Measurements from ENCODE around the gene TAF9. TPM values are rescaled to one million over a fixed set of nuclear protein-coding genes. Genes with fewer than 3 reads are reported as not detected.
"Not testable (repeated sequence)": the region's sequence is repeated elsewhere in the genome, so short reads cannot be mapped to it uniquely, and the experiment has no call there.

The TAF9 gene
- total RNA-seq, 1 donor from 2014 or later = 35.7 TPM

DNA sequence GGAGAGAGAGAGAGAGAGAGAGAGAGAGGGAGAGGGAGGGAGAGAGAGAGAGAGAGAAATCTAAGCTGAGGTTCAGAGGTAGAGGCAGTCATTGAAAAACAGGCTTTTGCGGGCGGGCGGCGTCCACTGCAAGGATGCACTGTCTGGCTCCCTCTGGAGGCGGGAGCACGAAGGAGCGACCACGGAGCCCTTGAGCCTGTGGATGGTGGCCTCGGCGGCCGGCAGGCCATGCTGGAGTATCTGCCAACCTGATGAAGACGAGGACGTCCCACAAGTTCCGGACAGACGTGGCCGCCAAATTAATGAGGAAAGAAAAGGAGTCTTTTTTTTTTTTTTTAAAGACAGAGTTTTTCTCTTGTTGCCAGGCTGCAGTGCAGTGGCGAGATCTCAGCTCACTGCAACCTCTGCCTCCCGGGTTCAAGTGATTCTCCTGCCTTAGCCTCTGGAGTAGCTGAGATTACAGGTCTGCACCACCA, 34.5 kb downstream of the TAF9 start:
- peak; percentile 89 to 92 for ATAC-seq
- Histone ChIP-seq H3K27ac (no peak overlapping the region), H3K4me3 (no peak overlapping the region), H3K36me3 (no peaks in the 10 kb centered on the region), H3K4me1 (peaks cover 14% of the 10 kb centered on the region), H3K27me3 (ENCODE audit: low read depth) (no peaks in the 10 kb centered on the region), H3K9me3 (no peaks in the 10 kb centered on the region)
- intact Hi-C loops (cut with DNase I) = no loop called here
- TF ChIP-seq, protein P1, sequence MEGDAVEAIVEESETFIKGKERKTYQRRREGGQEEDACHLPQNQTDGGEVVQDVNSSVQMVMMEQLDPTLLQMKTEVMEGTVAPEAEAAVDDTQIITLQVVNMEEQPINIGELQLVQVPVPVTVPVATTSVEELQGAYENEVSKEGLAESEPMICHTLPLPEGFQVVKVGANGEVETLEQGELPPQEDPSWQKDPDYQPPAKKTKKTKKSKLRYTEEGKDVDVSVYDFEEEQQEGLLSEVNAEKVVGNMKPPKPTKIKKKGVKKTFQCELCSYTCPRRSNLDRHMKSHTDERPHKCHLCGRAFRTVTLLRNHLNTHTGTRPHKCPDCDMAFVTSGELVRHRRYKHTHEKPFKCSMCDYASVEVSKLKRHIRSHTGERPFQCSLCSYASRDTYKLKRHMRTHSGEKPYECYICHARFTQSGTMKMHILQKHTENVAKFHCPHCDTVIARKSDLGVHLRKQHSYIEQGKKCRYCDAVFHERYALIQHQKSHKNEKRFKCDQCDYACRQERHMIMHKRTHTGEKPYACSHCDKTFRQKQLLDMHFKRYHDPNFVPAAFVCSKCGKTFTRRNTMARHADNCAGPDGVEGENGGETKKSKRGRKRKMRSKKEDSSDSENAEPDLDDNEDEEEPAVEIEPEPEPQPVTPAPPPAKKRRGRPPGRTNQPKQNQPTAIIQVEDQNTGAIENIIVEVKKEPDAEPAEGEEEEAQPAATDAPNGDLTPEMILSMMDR (IDR thresholded peaks at IDR 0.05) = peak; percentile 78
- peak; percentile 94 for DNase-seq

DNA sequence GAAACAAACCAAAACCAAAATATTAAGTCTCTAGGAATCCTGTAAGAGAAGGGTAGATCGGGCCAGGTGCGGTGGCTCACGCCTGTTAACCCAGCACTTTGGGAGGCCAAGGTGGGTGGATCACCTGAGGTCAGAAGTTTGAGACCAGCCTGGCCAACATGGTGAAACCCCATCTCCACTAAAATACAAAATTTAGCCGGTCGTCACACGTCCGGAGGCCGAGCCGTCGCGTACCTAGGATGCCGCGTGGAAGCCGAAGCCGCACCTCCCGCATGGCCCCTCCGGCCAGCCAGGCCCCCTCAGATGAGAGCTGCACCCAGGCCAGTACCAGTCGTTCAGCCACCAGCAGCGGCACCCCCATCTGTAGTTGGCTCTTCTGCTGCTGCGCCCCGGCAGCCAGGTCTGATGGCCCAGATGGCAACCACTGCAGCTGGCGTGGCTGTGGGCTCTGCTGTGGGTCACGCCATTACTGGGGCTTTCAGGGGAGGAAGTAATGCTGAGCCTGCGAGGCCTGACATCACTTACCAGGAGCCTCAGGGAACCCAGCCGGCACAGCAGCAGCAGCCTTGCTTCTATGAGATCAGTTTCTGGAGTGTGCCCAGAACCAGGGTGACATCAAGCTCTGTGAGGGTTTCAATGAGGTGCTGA, 35.5 kb downstream of the TAF9 start:
- DNase-seq; ATAC-seq; H3K27ac ChIP-seq; H3K36me3 ChIP-seq; H3K27me3 ChIP-seq (ENCODE audit: low read depth); H3K9me3 ChIP-seq; H3K4me3 ChIP-seq; intact Hi-C loops (cut with DNase I): not testable (repeated sequence)
- peaks cover 14% of the 10 kb centered on the region for H3K4me1 ChIP-seq

GRCh38 chr5:69331528-69332445, 37.5 kb downstream of the TAF9 start:
- intact Hi-C loops (cut with DNase I) = no loop called here
- Histone ChIP-seq H3K4me3 (peak overlapping the region; percentile 85), H3K36me3 (no peaks in the 10 kb centered on the region), H3K9me3 (no peaks in the 10 kb centered on the region), H3K27me3 (ENCODE audit: low read depth) (no peaks in the 10 kb centered on the region), H3K27ac (peak overlapping the region; percentile 88), H3K4me1 (peaks cover 14% of the 10 kb centered on the region)
- peak; percentile 43 to 61 for ATAC-seq
- TF ChIP-seq, protein P1 (IDR thresholded peaks at IDR 0.05) = no peak
- no peak for DNase-seq

DNA sequence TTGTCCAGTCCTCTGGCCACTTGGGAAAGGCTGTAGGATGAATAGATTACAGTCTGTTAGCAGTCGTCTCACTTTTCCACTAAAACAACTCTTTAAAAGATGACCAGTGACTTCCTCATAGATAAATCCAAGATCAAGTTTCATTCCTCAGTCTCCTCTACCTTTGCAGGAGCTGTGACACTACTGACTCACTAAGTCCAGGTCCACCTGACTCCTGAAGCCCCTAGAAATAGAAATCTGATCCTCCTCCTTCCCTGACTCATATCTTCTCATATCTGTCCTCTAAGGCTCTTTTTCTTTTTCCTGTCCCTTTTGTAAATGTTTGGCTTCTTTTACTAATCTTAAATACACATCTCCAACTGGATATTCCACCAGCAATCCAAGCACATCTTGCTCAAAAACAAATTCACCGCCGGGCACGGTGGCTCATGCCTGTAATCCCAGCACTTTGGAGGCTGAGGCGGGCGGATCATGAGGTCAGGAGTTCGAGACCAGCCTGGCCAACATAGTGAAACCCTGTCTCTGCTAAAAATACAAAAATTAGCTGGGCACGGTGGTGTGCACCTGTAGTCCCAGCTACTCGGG, 39.3 kb downstream of the TAF9 start:
- DNase-seq = no peak
- Histone ChIP-seq H3K9me3 (no peaks in the 10 kb centered on the region), H3K27me3 (ENCODE audit: low read depth) (no peaks in the 10 kb centered on the region), H3K27ac (no peak overlapping the region), H3K4me3 (no peak overlapping the region), H3K4me1 (peaks cover 12% of the 10 kb centered on the region), H3K36me3 (no peaks in the 10 kb centered on the region)
- intact Hi-C loops (cut with DNase I) = no loop called here
- TF ChIP-seq, protein P1 (IDR thresholded peaks at IDR 0.05) = no peak
- ATAC-seq = no peak

GRCh38 chr5:69326365-69326764, 43.0 kb downstream of the TAF9 start:
- Histone ChIP-seq H3K27me3 (ENCODE audit: low read depth) (no peaks in the 10 kb centered on the region), H3K9me3 (no peaks in the 10 kb centered on the region), H3K36me3 (no peaks in the 10 kb centered on the region), H3K27ac (no peak overlapping the region), H3K4me3 (no peak overlapping the region), H3K4me1 (no peaks in the 10 kb centered on the region)
- no peak for DNase-seq
- ATAC-seq = no peak
- TF ChIP-seq, protein P1 (IDR thresholded peaks at IDR 0.05) = no peak
- intact Hi-C loops (cut with DNase I) = no loop called here
